H1 (cell line): ENCODE results near the gene GNA12. TPM values are rescaled to one million over a fixed set of nuclear protein-coding genes. Genes with fewer than 3 reads are reported as not detected.

Experiments
- CTCF ChIA-PET: fragments of 300-600 bp; sonication (Branson Sonifier 250); formaldehyde crosslinking; loops from one replicate; lab custom pipeline; 2021; ENCODE audit not compliant: partially characterized antibody; lab: Charles Lee
- POLR2A ChIA-PET: fragments of 300-600 bp; sonication (Branson Sonifier 250); formaldehyde crosslinking; loops from one replicate; lab custom pipeline; 2021; ENCODE audit warnings: inconsistent platforms; ENCODE audit not compliant: partially characterized antibody; lab: Charles Lee
- DNase-seq, 2 experiments: peaks; one replicate each; pipeline versions ENCODE4 v3.0.0 to v3.0.0-alpha.2; 2010 to 2022; ENCODE audit warnings: low spot score in 2 of 2, low read depth in 1 of 2, mixed read lengths in 1 of 2
- FAIRE-seq: peaks from 2 replicates; lab custom pipeline; 2011; peaks lifted over from hg19 to GRCh38; lab: Jason Lieb, UNC
- H2AFZ ChIP-seq: 2 replicates; pipeline ENCODE4 v1.8.1; 2012; ENCODE audit warnings: low read length, inconsistent platforms
- H2AK5ac ChIP-seq: 2 replicates; pipeline ENCODE4 v1.6.1; 2013; ENCODE audit warnings: low read depth, low read length
- H2BK120ac ChIP-seq: replicated peaks from 2 replicates; pipeline ENCODE3; 2013; ENCODE audit warnings: low read depth, low read length, inconsistent platforms
- H2BK12ac ChIP-seq: 2 replicates; pipeline ENCODE4 v1.6.1; 2013; ENCODE audit warnings: low read depth, low read length
- H2BK15ac ChIP-seq: 2 replicates; pipeline ENCODE4 v1.6.1; 2013; ENCODE audit warnings: low read length
- H2BK20ac ChIP-seq: 2 replicates; pipeline ENCODE4 v1.6.1; 2013; ENCODE audit warnings: low read length
- H2BK5ac ChIP-seq: 2 replicates; pipeline ENCODE4 v1.6.1; 2013; ENCODE audit warnings: low read depth, low read length
- H3K14ac ChIP-seq: 2 replicates; pipeline ENCODE4 v1.6.1; 2013; ENCODE audit warnings: inconsistent platforms; ENCODE audit not compliant: insufficient read length
- H3K18ac ChIP-seq: 2 replicates; pipeline ENCODE4 v1.6.1; 2013; ENCODE audit warnings: low read length; ENCODE audit errors: extremely low read depth
- H3K23ac ChIP-seq: 2 replicates; pipeline ENCODE4 v1.6.1; 2013; ENCODE audit warnings: inconsistent platforms; ENCODE audit not compliant: insufficient read length
- H3K23me2 ChIP-seq: 2 replicates; pipeline ENCODE4 v1.6.1; 2013; ENCODE audit warnings: low read depth, low read length
- H3K27ac ChIP-seq: 2 replicates; pipeline ENCODE4 v1.6.1; 2011; ENCODE audit warnings: low read depth, low read length, inconsistent platforms
- H3K27me3 ChIP-seq, 4 experiments: replicated peaks in 1 of 4; 1 replicate in 1 of 4; 2 replicates in 3 of 4; pipeline versions ENCODE4 v1.6.1 to v1.8.1; 2011 to 2013; ENCODE audit warnings: low read length in 3 of 4, mild to moderate bottlenecking in 3 of 4, inconsistent platforms in 2 of 4, mixed read lengths in 2 of 4, moderate library complexity in 1 of 4; ENCODE audit not compliant: control insufficient read depth in 3 of 4, insufficient read depth in 3 of 4; ENCODE audit errors: extremely low read depth in 1 of 4
- H3K36me3 ChIP-seq, 4 experiments: 2 replicates each; pipeline versions ENCODE4 v1.6.1 to v1.8.1; 2011 to 2013; ENCODE audit warnings: mild to moderate bottlenecking in 4 of 4, low read length in 3 of 4, moderate library complexity in 2 of 4, control low read depth in 1 of 4, inconsistent platforms in 1 of 4; ENCODE audit not compliant: insufficient read depth in 4 of 4, control insufficient read depth in 2 of 4
- H3K4ac ChIP-seq: replicated peaks from 2 replicates; pipeline ENCODE3; 2013; ENCODE audit warnings: low read length, low read depth, mixed read lengths, inconsistent platforms; ENCODE audit not compliant: insufficient read length
- H3K4me1 ChIP-seq, 4 experiments: replicated peaks in 1 of 4; 1 replicate in 1 of 4; 2 replicates in 3 of 4; pipeline versions ENCODE4 v1.6.1 to v1.8.1; 2011 to 2013; ENCODE audit warnings: low read length in 3 of 4, inconsistent platforms in 2 of 4, mixed read lengths in 1 of 4; ENCODE audit not compliant: insufficient read depth in 4 of 4, control insufficient read depth in 3 of 4
- H3K4me2 ChIP-seq, 2 experiments: 2 replicates each; pipeline versions ENCODE4 v1.6.1 to v1.8.1; 2011 to 2013; ENCODE audit warnings: low read depth in 2 of 2, low read length in 2 of 2, control low read depth in 1 of 2, inconsistent platforms in 1 of 2, mild to moderate bottlenecking in 1 of 2; ENCODE audit not compliant: insufficient read depth in 1 of 2
- H3K4me3 ChIP-seq, 4 experiments: fragments of 200-600, 300-600 bp in 1 of 4; sonication (generic), shearing (Covaris generic), sonication (Bioruptor Twin) in 1 of 4; 2 replicates each; pipeline versions ENCODE4 v1.5.1 to v1.8.1; 2011 to 2016; ENCODE audit warnings: low read length in 4 of 4, low read depth in 3 of 4, control low read depth in 2 of 4, inconsistent platforms in 2 of 4, mild to moderate bottlenecking in 2 of 4, mixed read lengths in 1 of 4, moderate library complexity in 1 of 4; ENCODE audit not compliant: insufficient read depth in 2 of 4; ENCODE audit errors: extremely low read depth in 1 of 4
- H3K56ac ChIP-seq: replicated peaks from 2 replicates; pipeline ENCODE3; 2013; ENCODE audit warnings: low read depth, mild to moderate bottlenecking, mixed read lengths, low read length, inconsistent platforms; ENCODE audit not compliant: insufficient read length
- H3K79me1 ChIP-seq: 2 replicates; pipeline ENCODE4 v1.6.1; 2013; ENCODE audit warnings: low read depth, low read length, control low read depth
- H3K79me2 ChIP-seq, 2 experiments: 2 replicates each; pipeline versions ENCODE4 v1.6.1 to v1.8.1; 2012 to 2013; ENCODE audit warnings: low read length in 2 of 2, mild to moderate bottlenecking in 2 of 2, inconsistent platforms in 1 of 2; ENCODE audit not compliant: insufficient read depth in 2 of 2, control insufficient read depth in 1 of 2
- H3K9ac ChIP-seq, 4 experiments: replicated peaks in 1 of 4; 1 replicate in 1 of 4; 2 replicates in 3 of 4; pipeline versions ENCODE4 v1.6.1 to v1.8.1; 2011 to 2013; ENCODE audit warnings: low read depth in 3 of 4, low read length in 3 of 4, control low read depth in 2 of 4, mild to moderate bottlenecking in 2 of 4, moderate library complexity in 2 of 4, inconsistent platforms in 1 of 4; ENCODE audit errors: extremely low read depth in 1 of 4
- H3K9me3 ChIP-seq, 2 experiments: 2 replicates each; pipeline versions ENCODE4 v1.6.1 to v1.8.1; 2012 to 2013; ENCODE audit warnings: mild to moderate bottlenecking in 2 of 2, moderate library complexity in 2 of 2, control low read depth in 1 of 2, inconsistent platforms in 1 of 2, low read depth in 1 of 2, low read length in 1 of 2, mixed read lengths in 1 of 2; ENCODE audit not compliant: insufficient read depth in 2 of 2
- H4K20me1 ChIP-seq, 2 experiments: replicated peaks in 1 of 2; 2 replicates each; pipeline versions ENCODE3 to v1.8.1; 2011 to 2013; ENCODE audit warnings: inconsistent platforms in 2 of 2, low read length in 2 of 2, mild to moderate bottlenecking in 1 of 2; ENCODE audit not compliant: insufficient read depth in 2 of 2, control insufficient read depth in 1 of 2
- H4K5ac ChIP-seq: 2 replicates; pipeline ENCODE4 v1.6.1; 2013; ENCODE audit warnings: low read length, low read depth, mixed read lengths, inconsistent platforms; ENCODE audit not compliant: insufficient read length
- H4K8ac ChIP-seq: 2 replicates; pipeline ENCODE4 v1.8.0; 2013; ENCODE audit warnings: mild to moderate bottlenecking, moderate library complexity, low read length, inconsistent platforms; ENCODE audit not compliant: insufficient read depth; ENCODE audit errors: extremely low read depth
- H4K91ac ChIP-seq: replicated peaks from 2 replicates; pipeline ENCODE3; 2013; ENCODE audit warnings: low read length, mixed read lengths, inconsistent platforms; ENCODE audit not compliant: insufficient read length
- CHD1 ChIP-seq: IDR thresholded peaks from 2 replicates; pipeline ENCODE4 v1.6.1; 2012; ENCODE audit warnings: low read depth, low read length, improper control_type of control experiment
- SIRT6 ChIP-seq: IDR thresholded peaks from one replicate; pipeline ENCODE4 v1.7.1; 2012; ENCODE audit warnings: low read length, inconsistent platforms
- WGBS, 2 experiments: shearing (Covaris generic) in 1 of 2; methylation state at CpG; one replicate each; pipeline versions ENCODE4 v1.1.6 to v1.1.7; 2013 to 2015; ENCODE audit warnings: low lambda C conversion rate in 2 of 2, mixed read lengths in 2 of 2, inconsistent platforms in 1 of 2, low coverage in 1 of 2, missing lambda C conversion rate in 1 of 2; ENCODE audit not compliant: insufficient replicate concordance in 2 of 2, insufficient coverage in 1 of 2, insufficient read length in 1 of 2; ENCODE audit errors: extremely low coverage in 1 of 2, missing lambda C conversion rate in 1 of 2; 5-methylcytosine and 5-hydroxymethylcytosine counted together
- polyA plus RNA-seq, 7 experiments: library from polyadenylated mRNA; depleted of rRNA in 3 of 7; stranded (reverse) in 5 of 7; unstranded in 2 of 7; fragments of >200 nt in 5 of 7; fragments of 200-250 nt in 2 of 7; gene quantifications; 1 replicate in 5 of 7; 2 replicates in 1 of 7; 4 replicates in 1 of 7; pipeline versions ENCODE4 v1.2.1 to v1.2.3, GENCODE V29; 2011 to 2013; ENCODE audit warnings: missing spikeins in 2 of 7, mixed read lengths in 2 of 7
- total RNA-seq: library from RNA; stranded (reverse); fragmentation: NEBNext Ultra II Directional; extraction: Animal tissue kit (Norgen Biotek cat#: 25700); gene quantifications from 2 replicates; pipeline ENCODE4 v1.2.1, GENCODE V29; 2021

GNA12 gene
- total and polyA plus RNA-seq, 2 of the 8 experiments (the other 6 are each of a cell fraction or from before 2014, with no cell fraction given), result 96.5 to 109 TPM

DNA sequence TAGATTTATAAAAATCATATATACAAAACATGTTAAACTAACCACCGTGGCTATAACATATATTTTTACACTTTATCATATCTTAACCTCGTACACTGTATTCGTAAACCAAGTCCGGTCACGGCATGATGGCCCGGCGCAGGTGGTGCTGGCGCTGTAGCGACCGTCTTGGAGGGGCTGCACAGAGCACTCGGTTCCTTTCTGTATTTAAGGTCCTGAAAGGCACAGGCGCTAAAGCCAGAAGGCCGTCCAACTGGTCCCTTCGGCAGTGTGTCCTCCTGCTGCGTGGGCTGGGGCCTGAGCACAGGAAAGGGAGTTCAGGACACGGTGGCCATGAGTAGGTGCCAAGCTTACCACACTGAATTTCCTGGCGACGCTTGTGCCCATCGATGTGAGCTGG is 122.3 kb downstream of the GNA12 start:
- Histone ChIP-seq H3K27ac (no peak overlapping the region), H2BK15ac (no peak overlapping the region), H3K9ac (no peak overlapping the region; a peak in 1 of 7 replicates), H4K5ac (no peak overlapping the region), H3K18ac (no peak overlapping the region), H2BK5ac (no peak overlapping the region), H2BK20ac (no peak overlapping the region), H4K8ac (no peak overlapping the region; the same call in 1 of the 2 replicates), H4K91ac (no peak overlapping the region), H2AK5ac (no peak overlapping the region), H3K79me2 (no peaks in the 10 kb centered on the region; a peak in 1 of 4 replicates), H3K27me3 (no peaks in the 10 kb centered on the region), H3K4me3 (no peak overlapping the region), H3K23me2 (no peaks in the 10 kb centered on the region), H3K56ac (no peak overlapping the region), H2AFZ (no peak overlapping the region), H2BK120ac (no peak overlapping the region), H4K20me1 (peaks cover 2 to 9% of the 10 kb centered on the region in 2 experiments), H3K79me1 (peaks cover 6% of the 10 kb centered on the region; the same call in 1 of the 2 replicates), H3K14ac (no peak overlapping the region), H3K36me3 (peaks cover 0 to 14% (median 8%) of the 10 kb centered on the region in 4 experiments; a peak in 5 of 8 replicates), H3K4ac (no peak overlapping the region), H3K4me2 (no peak overlapping the region), H3K9me3 (no peaks in the 10 kb centered on the region), H2BK12ac (no peak overlapping the region), H3K4me1 (no peaks in the 10 kb centered on the region; a peak in 4 of 7 replicates), H3K23ac (no peak overlapping the region)
- WGBS, 2 experiments, result 93% methylated on average over 19 of the region's 19 CpGs; no CpG with 5 or more reads in 1 of the 2 experiments
- ChIA-PET CTCF (interaction anchor here (11.4 kb wide), 1 partner anchor 14 kb away, joined by 125 read pairs; no protein-coding TSS in a partner anchor), POLR2A (interaction anchor here (0.6 kb wide), 1 partner anchor 53 kb away, joined by 3 read pairs; no protein-coding TSS in a partner anchor)
- FAIRE-seq (no peak), DNase-seq (no peak)
- TF ChIP-seq SIRT6 (no peak), CHD1 (no peak)
